Neural progenitor cell (in vitro differentiated cells): ENCODE measurements around the gene SCARF2.
A peak's percentile ranks its signal among the peaks of the same experiment; 100 is the strongest.

Experiments
- EZH2 ChIP-seq: fragments of 200-600 bp; sonication (generic); IDR thresholded peaks from 2 replicates; pipeline ENCODE4 v1.6.1; 2017; ENCODE audit warnings: antibody characterized with exemption, mild to moderate bottlenecking, moderate library complexity
- EZH2phosphoT487 ChIP-seq: fragments of 200-600 bp; sonication (generic); IDR thresholded peaks from 2 replicates; pipeline ENCODE4 v1.6.1; 2017; ENCODE audit warnings: antibody characterized with exemption
- TF ChIP-seq, protein P1 (sequence below): fragments of 200-600 bp; sonication (generic); IDR thresholded peaks from 2 replicates; pipeline ENCODE4 v1.5.1; 2017; ENCODE audit warnings: antibody characterized with exemption, mild to moderate bottlenecking

DNA sequence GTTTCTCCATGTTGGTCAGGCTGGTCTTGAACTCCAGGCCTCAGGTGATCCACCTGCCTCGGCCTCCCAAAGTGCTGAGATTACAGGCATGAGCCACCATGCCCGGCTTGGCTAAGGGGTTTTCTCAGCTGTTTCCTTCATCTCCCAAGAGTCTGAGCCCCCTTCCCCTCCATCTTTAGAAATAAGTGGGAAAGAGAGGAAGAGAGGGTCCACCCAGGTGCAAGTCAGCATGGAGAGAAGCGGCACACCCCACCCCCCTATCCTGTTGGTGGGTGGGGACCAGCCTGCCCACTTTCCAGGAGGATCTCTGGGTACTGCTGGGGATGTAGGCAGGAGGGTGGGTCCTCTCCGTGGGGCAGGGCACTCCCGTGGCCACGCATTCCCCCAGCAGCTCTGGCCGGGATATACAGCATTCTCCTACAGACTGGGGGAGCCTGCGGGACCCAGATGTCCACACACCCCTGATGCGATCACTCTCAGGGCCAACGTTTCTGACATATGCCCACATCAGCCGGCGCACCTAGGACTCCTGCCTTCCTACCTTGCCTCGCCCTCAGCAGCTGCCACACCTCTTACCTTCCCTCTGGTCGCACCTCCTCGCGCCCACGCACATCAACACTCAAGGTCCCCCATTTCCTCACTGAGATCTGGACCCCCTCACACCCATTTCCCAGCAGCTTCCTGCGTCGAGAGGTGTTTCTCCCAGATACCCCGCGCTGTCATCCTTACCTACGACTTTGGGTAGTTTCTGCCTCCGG is 8.9 kb downstream of the SCARF2 start:
- TF ChIP-seq EZH2phosphoT487 (no peak), EZH2 (peak; percentile 41)
- TF ChIP-seq, protein P1, sequence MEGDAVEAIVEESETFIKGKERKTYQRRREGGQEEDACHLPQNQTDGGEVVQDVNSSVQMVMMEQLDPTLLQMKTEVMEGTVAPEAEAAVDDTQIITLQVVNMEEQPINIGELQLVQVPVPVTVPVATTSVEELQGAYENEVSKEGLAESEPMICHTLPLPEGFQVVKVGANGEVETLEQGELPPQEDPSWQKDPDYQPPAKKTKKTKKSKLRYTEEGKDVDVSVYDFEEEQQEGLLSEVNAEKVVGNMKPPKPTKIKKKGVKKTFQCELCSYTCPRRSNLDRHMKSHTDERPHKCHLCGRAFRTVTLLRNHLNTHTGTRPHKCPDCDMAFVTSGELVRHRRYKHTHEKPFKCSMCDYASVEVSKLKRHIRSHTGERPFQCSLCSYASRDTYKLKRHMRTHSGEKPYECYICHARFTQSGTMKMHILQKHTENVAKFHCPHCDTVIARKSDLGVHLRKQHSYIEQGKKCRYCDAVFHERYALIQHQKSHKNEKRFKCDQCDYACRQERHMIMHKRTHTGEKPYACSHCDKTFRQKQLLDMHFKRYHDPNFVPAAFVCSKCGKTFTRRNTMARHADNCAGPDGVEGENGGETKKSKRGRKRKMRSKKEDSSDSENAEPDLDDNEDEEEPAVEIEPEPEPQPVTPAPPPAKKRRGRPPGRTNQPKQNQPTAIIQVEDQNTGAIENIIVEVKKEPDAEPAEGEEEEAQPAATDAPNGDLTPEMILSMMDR: no peak
